RWPE1 (cell line): ENCODE data around the gene FHIP1B.

ENCODE experiments used
- CTCF ChIA-PET: fragments of 350-600 bp; sonication (Branson Sonifier 250); formaldehyde crosslinking; extraction: SDS; loops from one replicate; lab custom pipeline; 2021; lab: Yijun Ruan, JAX
- POLR2A ChIA-PET: fragments of 400-600 bp; formaldehyde crosslinking; extraction: SDS; loops from one replicate; lab custom pipeline; 2020; ENCODE audit warnings: antibody characterized with exemption; ENCODE audit not compliant: low non-redundant PET; lab: Yijun Ruan, JAX
- DNase-seq: peaks from one replicate; pipeline ENCODE4 v3.0.0; 2012; ENCODE audit warnings: low spot score
- H3K27ac ChIP-seq: fragments of 450-650 bp; 2 replicates; pipeline ENCODE4 v1.5.1; 2017
- TF ChIP-seq, protein P1 (sequence below): fragments of 450-650 bp; conservative IDR thresholded peaks from 2 replicates; pipeline ENCODE4 v1.5.1; 2017; ENCODE audit warnings: low read depth, mild to moderate bottlenecking

FHIP1B gene

DNA sequence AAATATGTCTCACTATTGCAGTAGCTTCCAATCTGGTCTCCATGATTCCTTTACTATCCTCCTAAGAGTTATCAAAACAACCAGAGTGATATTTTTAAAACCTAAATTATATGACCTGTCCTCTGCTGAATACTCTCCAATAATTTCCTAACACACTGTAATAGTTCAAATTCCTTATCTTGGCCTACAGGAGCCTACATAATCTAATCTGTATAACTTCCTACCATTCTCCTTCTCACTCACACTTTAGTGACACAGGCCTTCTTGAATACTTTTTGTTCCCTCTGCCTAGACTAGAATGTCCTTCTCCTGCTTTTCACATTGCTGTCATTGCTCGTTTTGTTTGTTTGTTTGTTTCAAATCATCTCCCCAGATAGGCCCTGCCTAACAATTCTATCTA, 9.4 kb downstream of the FHIP1B start:
- TF ChIP-seq, protein P1, sequence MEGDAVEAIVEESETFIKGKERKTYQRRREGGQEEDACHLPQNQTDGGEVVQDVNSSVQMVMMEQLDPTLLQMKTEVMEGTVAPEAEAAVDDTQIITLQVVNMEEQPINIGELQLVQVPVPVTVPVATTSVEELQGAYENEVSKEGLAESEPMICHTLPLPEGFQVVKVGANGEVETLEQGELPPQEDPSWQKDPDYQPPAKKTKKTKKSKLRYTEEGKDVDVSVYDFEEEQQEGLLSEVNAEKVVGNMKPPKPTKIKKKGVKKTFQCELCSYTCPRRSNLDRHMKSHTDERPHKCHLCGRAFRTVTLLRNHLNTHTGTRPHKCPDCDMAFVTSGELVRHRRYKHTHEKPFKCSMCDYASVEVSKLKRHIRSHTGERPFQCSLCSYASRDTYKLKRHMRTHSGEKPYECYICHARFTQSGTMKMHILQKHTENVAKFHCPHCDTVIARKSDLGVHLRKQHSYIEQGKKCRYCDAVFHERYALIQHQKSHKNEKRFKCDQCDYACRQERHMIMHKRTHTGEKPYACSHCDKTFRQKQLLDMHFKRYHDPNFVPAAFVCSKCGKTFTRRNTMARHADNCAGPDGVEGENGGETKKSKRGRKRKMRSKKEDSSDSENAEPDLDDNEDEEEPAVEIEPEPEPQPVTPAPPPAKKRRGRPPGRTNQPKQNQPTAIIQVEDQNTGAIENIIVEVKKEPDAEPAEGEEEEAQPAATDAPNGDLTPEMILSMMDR = no peak
- DNase-seq = no peak
- CTCF ChIA-PET = no interaction called here
- no peak overlapping the region for H3K27ac ChIP-seq
- POLR2A ChIA-PET = no interaction called here

- H3K27ac ChIP-seq = no peak overlapping the region
- ChIA-PET POLR2A (no interaction called here), CTCF (no interaction called here)
- no peak for DNase-seq
- TF ChIP-seq, protein P1 = no peak
Measured at GRCh38 chr11:6224421-6224820, 10.0 kb downstream of the FHIP1B start.

DNA sequence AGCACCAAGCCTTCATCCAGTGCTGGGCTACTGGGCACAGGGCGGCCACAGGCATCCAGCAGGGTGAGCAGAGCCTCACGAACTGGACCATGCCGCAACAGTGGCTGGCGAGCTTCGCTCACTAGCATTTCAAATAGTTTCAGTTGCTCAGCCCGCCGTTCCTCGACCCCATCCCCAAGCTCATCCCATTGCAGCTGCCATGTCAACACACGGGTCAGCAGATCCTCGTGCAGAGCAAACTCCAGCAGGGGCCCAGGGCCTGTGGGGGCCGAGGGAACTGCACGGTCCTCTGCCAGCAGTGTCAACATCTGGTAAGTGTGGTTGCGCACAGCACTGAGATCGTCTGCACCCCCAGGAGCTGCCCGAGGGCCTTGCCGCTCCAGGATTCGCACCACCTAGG, 10.6 kb downstream of the FHIP1B start:
- TF ChIP-seq, protein P1 = no peak
- CTCF ChIA-PET = no interaction called here
- DNase-seq = no peak
- POLR2A ChIA-PET = no interaction called here
- H3K27ac ChIP-seq = no peak overlapping the region

DNA sequence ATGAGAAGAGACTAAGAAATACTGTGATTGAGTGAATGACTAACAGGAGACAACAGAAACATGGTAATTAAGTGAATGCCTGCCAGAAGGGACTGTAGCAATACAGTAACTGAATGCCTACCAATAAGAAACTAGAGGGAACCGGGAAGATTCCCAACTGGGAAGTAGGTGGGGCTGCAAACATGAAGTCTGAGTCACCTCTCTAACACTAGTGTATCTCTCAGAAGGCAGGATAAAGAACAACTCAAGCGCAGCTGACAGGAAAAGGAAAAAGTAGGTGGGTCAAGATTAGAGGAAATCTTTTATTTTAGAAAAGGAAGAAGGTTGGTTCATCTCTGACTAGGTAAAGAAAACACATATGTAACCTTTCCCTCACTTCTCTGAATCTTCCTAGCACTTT, 15.1 kb downstream of the FHIP1B start:
- ChIA-PET CTCF (no interaction called here), POLR2A (no interaction called here)
- DNase-seq = peak; percentile 84
- TF ChIP-seq, protein P1 = no peak
- peak overlapping the region; percentile 74 for H3K27ac ChIP-seq

DNA sequence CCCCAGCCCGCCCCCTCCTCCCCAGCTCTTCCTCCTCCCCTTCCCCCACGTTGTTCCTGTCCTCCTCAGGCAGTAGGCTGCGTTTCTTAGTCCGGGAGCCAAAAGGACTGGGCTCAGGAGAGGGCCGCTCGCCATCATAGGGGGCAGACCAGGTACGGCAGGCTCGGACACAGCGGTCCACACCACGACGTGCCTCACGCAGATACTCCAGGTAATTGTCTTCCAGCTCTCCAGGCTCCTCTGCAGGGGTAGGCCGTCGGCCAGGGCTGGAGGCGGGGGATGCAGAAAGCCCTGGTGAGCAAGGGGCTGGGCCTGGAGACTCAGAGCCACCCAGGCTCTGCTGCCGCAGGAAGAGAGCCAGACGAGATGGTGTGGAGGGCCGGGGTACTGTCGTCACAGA, 16.7 kb downstream of the FHIP1B start:
- TF ChIP-seq, protein P1 = no peak
- ChIA-PET POLR2A (no interaction called here), CTCF (interaction anchor here (0.6 kb wide), 2 partner anchors 146 to 1009 kb away, joined by 4 to 5 read pairs; no protein-coding TSS in a partner anchor)
- H3K27ac ChIP-seq = 0 out of 2 replicates have a peak overlapping the region, but pooled peaks have one; percentile 3
- no peak for DNase-seq

GRCh38 chr11:6216501-6216900, 17.9 kb downstream of the FHIP1B start:
- DNase-seq = no peak
- no peak overlapping the region for H3K27ac ChIP-seq
- ChIA-PET POLR2A (no interaction called here), CTCF (interaction anchor here (0.7 kb wide), 1 partner anchor 59 kb away, joined by 3 read pairs; no protein-coding TSS in a partner anchor)
- TF ChIP-seq, protein P1 = no peak
